DND-41 (cell line): ENCODE results near the gene SPATA18.

Experiments used
- ATAC-seq: fragments of 200-7000 bp; cut with Tn5 transposase; 3 replicates; pipeline ENCODE4 v1.9.1; 2021; ENCODE audit warnings: low read depth; ENCODE audit not compliant: insufficient read depth
- DNase-seq: peaks from one replicate; pipeline ENCODE4 v3.0.0-alpha.2; 2020
- H2AFZ ChIP-seq: 2 replicates; pipeline ENCODE4 v1.6.0; 2012; ENCODE audit warnings: low read depth, low read length
- H3K27ac ChIP-seq: 2 replicates; pipeline ENCODE4 v1.5.1; 2012; ENCODE audit warnings: low read length, inconsistent platforms
- H3K27me3 ChIP-seq: fragments of 200-600 bp; sonication (generic); 2 replicates; pipeline ENCODE4 v1.6.0; 2012; ENCODE audit warnings: low read length, mild to moderate bottlenecking, inconsistent platforms; ENCODE audit not compliant: insufficient read depth, poor library complexity
- H3K36me3 ChIP-seq: 2 replicates; pipeline ENCODE4 v1.5.1; 2012; ENCODE audit warnings: low read length, inconsistent platforms; ENCODE audit not compliant: insufficient read depth
- H3K4me1 ChIP-seq: 2 replicates; pipeline ENCODE4 v1.5.1; 2012; ENCODE audit warnings: mild to moderate bottlenecking, low read length; ENCODE audit not compliant: insufficient read depth
- H3K4me2 ChIP-seq: 2 replicates; pipeline ENCODE4 v1.6.0; 2012; ENCODE audit warnings: mild to moderate bottlenecking, moderate library complexity, low read length, inconsistent platforms; ENCODE audit not compliant: insufficient read depth
- H3K4me3 ChIP-seq, 2 experiments: fragments of 200-600 bp in 1 of 2; shearing (Covaris generic) in 1 of 2; 2 replicates each; pipeline ENCODE4 v1.5.1; 2012 to 2016; ENCODE audit warnings: inconsistent platforms in 2 of 2, low read length in 2 of 2, mild to moderate bottlenecking in 2 of 2, low read depth in 1 of 2, moderate library complexity in 1 of 2
- H3K79me2 ChIP-seq: 2 replicates; pipeline ENCODE4 v1.6.0; 2012; ENCODE audit warnings: low read length, inconsistent platforms; ENCODE audit not compliant: insufficient read depth
- H3K9ac ChIP-seq: 2 replicates; pipeline ENCODE4 v1.6.0; 2012; ENCODE audit warnings: low read depth, mild to moderate bottlenecking, inconsistent platforms, low read length, moderate library complexity
- H3K9me3 ChIP-seq: 2 replicates; pipeline ENCODE4 v1.5.1; 2012; ENCODE audit warnings: low read length, moderate library complexity, mild to moderate bottlenecking, inconsistent platforms; ENCODE audit not compliant: insufficient read depth, severe bottlenecking
- H4K20me1 ChIP-seq: 2 replicates; pipeline ENCODE4 v1.6.0; 2012; ENCODE audit warnings: low read length; ENCODE audit not compliant: insufficient read depth
- EZH2 ChIP-seq: IDR thresholded peaks from 3 replicates; pipeline ENCODE4 v1.6.1; 2012; ENCODE audit warnings: borderline replicate concordance, low read depth, mild to moderate bottlenecking, moderate library complexity, low read length, inconsistent platforms; ENCODE audit not compliant: severe bottlenecking
- TF ChIP-seq, protein P1 (sequence below): IDR thresholded peaks from 2 replicates; pipeline ENCODE4 v1.5.1; 2012; ENCODE audit warnings: borderline replicate concordance, low read length, moderate library complexity, mild to moderate bottlenecking; ENCODE audit not compliant: poor library complexity, severe bottlenecking; ENCODE audit errors: extremely low read depth

Gene SPATA18

DNA sequence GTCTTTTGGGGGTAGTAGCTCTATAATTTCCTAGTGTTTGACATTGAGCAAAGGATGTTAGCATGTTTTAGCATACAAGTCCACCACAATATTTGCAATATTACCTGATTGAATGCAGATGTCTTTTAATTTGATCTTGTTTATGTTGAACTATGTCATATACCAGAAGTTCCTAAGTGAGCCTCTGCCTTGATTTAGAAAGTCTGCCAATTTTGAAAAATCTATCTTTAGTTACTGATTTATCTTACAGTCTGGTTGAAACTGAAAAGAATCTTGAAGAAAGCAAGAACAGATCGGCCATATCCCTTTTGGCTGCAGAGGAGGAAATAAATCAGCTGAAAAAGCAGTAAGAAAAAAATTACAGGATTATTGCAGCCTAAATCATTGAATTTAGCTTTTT, 18.5 kb downstream of the SPATA18 start:
- Histone ChIP-seq H3K4me2 (no peak overlapping the region), H3K9me3 (no peaks in the 10 kb centered on the region), H3K4me3 (no peak overlapping the region), H3K27ac (no peak overlapping the region), H3K36me3 (no peaks in the 10 kb centered on the region), H3K4me1 (no peaks in the 10 kb centered on the region), H3K79me2 (no peaks in the 10 kb centered on the region), H2AFZ (no peak overlapping the region), H4K20me1 (no peaks in the 10 kb centered on the region), H3K9ac (no peak overlapping the region), H3K27me3 (no peaks in the 10 kb centered on the region)
- ATAC-seq, result no peak
- no peak for TF ChIP-seq EZH2
- TF ChIP-seq, protein P1, sequence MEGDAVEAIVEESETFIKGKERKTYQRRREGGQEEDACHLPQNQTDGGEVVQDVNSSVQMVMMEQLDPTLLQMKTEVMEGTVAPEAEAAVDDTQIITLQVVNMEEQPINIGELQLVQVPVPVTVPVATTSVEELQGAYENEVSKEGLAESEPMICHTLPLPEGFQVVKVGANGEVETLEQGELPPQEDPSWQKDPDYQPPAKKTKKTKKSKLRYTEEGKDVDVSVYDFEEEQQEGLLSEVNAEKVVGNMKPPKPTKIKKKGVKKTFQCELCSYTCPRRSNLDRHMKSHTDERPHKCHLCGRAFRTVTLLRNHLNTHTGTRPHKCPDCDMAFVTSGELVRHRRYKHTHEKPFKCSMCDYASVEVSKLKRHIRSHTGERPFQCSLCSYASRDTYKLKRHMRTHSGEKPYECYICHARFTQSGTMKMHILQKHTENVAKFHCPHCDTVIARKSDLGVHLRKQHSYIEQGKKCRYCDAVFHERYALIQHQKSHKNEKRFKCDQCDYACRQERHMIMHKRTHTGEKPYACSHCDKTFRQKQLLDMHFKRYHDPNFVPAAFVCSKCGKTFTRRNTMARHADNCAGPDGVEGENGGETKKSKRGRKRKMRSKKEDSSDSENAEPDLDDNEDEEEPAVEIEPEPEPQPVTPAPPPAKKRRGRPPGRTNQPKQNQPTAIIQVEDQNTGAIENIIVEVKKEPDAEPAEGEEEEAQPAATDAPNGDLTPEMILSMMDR, result no peak
- no peak for DNase-seq

DNA sequence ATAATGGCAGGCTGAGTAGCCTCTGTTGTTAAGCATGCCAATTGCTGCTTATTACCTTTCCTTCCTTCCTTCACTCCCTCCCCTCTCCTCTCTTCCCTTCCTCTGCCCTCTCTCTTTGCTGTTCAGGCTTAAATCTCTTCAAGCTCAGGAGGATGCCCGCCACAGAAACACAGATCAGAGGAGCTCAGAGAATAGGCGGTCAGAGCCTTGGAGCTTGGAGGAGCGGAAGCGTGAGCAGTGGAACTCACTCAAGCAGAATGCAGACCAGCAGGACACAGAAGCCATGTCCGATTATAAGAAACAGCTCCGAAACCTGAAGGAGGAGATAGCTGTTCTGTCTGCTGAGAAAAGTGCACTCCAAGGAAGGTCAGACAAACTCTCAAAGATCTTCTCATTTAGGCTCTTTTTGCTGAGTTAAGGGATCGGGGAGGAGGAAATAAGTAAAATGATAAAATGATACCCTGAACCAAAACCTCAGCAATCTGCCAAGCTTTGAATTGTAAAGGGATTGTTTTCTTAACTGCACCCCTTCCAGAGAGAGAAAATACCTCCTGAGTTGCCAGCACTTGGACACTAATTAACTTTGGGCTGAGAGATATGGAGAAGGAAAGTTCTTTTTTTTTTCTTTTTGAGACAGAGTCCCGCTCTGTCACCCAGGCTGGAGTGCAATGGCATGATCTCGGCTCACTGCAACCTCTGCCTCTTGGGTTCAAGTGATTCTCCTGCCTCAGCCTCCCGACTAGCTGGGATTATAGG, 20.9 kb downstream of the SPATA18 start:
- H3K4me1 ChIP-seq, result no peaks in the 10 kb centered on the region
- ATAC-seq, result no peak

DNA sequence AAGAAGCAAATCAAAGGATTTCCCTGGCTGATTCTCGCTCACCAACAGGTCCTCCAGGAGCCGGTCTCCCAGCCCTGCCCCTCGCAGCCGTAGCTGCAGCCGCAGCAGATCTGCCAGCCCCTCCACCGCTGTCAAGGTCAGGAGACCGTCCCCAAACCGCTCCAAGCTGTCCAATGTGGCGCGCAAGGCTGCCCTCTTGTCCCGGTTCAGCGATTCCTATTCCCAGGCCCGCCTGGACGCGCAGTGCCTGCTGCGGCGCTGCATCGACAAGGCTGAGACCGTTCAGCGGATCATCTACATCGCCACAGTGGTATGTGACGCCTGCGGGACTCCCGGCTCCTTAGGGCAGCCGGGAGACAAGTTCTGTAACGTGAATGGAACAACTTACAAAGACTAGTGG, 25.6 kb downstream of the SPATA18 start:
- H3K36me3 ChIP-seq, result no peaks in the 10 kb centered on the region
- DNase-seq (no peak), ATAC-seq (no peak)
- no peaks in the 10 kb centered on the region for H4K20me1 ChIP-seq
- H3K9ac ChIP-seq, result no peak overlapping the region
- no peak overlapping the region for H2AFZ ChIP-seq
- H3K4me2 ChIP-seq, result no peak overlapping the region
- no peak for TF ChIP-seq EZH2
- TF ChIP-seq, protein P1, result no peak
- H3K79me2 ChIP-seq, result no peaks in the 10 kb centered on the region
- no peaks in the 10 kb centered on the region for H3K9me3 ChIP-seq
- H3K27ac ChIP-seq, result no peak overlapping the region
- H3K4me3 ChIP-seq, result no peak overlapping the region
- no peaks in the 10 kb centered on the region for H3K4me1 ChIP-seq
- no peaks in the 10 kb centered on the region for H3K27me3 ChIP-seq

More for the DNA sequence above, 20.9 kb downstream of the SPATA18 start:
- H3K27me3 ChIP-seq, result no peaks in the 10 kb centered on the region
- no peak overlapping the region for H3K4me2 ChIP-seq
- no peaks in the 10 kb centered on the region for H3K79me2 ChIP-seq
- no peak overlapping the region for H3K4me3 ChIP-seq
- H3K9me3 ChIP-seq, result no peaks in the 10 kb centered on the region
- H4K20me1 ChIP-seq, result no peaks in the 10 kb centered on the region
- no peak for DNase-seq
- H2AFZ ChIP-seq, result no peak overlapping the region
- TF ChIP-seq, protein P1, result no peak
- TF ChIP-seq EZH2, result no peak
- no peak overlapping the region for H3K9ac ChIP-seq
- H3K36me3 ChIP-seq, result no peaks in the 10 kb centered on the region
- no peak overlapping the region for H3K27ac ChIP-seq
